Left renal pelvis (tissue), 4 donors: ENCODE data around the gene TRPM3. TPM values are rescaled to one million over a fixed set of nuclear protein-coding genes. Genes with fewer than 3 reads are reported as not detected.
"Not testable (repeated sequence)": the region's sequence is repeated elsewhere in the genome, so short reads cannot be mapped to it uniquely, and the experiment has no call there.

Experiments used
- DNase-seq, 4 donors: peaks; one replicate each; pipeline ENCODE4 v3.0.0-alpha.2; 2013; ENCODE audit warnings: low read depth in 4 of 4, low spot score in 3 of 4
- polyA plus RNA-seq, 4 donors: library from polyadenylated mRNA; unstranded; fragments of 120-200 nt; gene quantifications; one replicate each; pipeline ENCODE4 v1.2.1, GENCODE V29; 2013; ENCODE audit not compliant: insufficient read length in 4 of 4

The TRPM3 gene
- polyA plus RNA-seq, 4 donors = 6.3 to 16.1 (median 14.4) TPM

DNA sequence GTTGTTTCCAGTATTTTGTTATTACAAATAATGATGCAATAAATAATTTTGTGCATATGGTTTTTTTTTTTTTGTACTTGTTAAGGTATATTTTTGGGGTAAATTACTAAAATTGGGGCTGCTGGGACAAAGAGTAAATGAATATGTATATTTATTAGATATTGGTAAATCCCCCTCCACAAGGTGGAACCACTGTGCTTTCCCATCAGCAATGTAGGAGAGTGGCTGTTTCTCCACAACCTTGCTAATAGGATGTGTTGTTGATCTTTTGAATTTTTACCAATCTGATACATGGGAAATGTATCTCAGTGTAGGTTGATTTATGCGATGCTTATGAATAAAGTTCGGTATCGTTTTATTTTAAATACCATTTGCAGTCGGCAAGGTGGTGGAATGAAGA is 118.1 kb downstream of the TRPM3 start:
- DNase-seq = no peak

GRCh38 chr9:71001780-71002386 is 119.5 kb downstream of the TRPM3 start:
- peak in 1 of 4 donors; percentile 8 for DNase-seq

GRCh38 chr9:70998962-70999361 is 122.5 kb downstream of the TRPM3 start:
- no peak for DNase-seq

- no peak for DNase-seq
Observed at GRCh38 chr9:70995511-70995910, 125.9 kb downstream of the TRPM3 start.

DNA sequence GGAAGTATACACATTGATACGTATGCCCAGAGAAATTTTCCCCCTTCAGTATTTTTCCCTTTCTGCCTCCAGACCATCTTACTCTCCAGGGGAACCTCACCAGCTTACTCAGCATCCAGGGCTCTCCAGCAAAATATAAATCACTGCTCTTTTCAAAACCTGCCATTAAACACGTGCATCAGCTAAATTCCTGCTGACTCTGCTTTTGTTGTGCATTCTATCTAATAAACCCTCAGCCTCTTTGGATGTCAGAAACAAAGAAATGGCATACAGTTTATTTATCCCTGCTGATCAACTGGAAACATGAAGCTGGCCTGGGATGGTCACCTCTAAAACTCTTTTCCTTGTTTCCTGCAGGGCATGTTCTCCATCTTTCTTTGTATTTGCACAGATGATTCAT is 126.8 kb downstream of the TRPM3 start:
- no peak for DNase-seq

- DNase-seq = no peak
Observed at GRCh38 chr9:70988551-70988950, 132.9 kb downstream of the TRPM3 start.

GRCh38 chr9:70987986-70988385 is 133.4 kb downstream of the TRPM3 start:
- DNase-seq = no peak

DNA sequence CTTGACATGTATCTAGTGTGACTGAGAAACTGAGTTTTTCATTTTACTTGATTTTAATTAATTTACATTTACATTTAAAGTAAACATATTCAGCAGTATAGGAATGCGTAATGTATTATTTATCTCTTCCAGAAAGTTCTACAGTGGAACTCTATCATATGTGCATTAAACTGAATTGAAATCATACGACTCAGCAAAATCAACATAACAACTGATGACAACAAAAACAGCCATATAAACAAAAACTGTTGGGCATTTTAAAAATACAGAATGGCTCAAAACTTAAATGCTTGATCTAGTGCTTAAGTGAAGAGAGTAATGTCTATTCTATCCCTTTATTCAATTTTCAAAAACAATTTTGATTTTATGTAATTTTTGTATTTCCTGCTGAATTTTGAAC is 134.4 kb downstream of the TRPM3 start:
- DNase-seq = no peak

DNA sequence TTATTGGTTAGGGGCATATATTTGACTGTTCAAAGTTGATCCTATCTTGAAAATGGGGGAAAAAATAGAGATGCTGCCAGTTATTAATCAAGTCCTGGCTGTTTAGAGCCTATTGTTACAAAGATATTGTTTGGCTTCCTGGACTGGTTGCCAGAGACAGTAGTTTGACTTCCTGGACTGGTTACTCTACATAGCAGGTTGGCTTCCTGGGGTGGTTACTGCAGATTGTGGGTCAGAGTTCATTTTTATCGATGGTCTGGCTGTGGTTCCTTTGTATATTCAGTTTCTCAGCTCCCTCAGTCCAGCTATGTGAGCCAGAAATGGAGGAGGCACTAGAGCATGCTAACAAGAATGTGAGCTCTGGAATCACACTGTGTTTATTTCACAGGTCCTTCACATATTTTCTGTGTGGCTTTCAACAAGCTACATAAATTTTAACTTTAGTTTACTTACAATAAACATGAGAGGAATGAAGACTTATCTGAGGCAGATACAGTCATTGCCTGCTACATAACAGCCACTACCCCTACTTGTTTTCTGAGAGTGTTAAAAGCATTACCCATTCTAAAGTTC is 137.6 kb downstream of the TRPM3 start:
- no peak for DNase-seq

DNA sequence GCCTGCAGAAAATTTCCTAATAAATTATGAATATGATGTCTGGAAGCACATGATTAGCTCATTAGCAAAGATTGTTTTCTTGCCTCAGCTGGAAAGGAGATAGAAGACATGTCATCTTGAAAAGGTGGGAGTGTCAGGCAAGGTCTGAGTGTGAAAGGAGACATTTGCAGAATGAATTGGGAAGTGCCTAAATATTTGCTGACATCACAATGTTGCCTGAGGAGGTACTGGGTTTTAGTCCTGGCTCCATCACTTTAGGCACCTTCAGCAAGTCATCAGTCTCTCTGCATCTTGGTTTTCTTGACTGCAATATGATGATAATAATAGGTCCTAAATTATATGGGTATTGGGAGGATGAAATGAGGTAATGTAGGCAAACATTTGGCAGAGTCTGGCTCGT is 140.1 kb downstream of the TRPM3 start:
- no peak for DNase-seq

DNA sequence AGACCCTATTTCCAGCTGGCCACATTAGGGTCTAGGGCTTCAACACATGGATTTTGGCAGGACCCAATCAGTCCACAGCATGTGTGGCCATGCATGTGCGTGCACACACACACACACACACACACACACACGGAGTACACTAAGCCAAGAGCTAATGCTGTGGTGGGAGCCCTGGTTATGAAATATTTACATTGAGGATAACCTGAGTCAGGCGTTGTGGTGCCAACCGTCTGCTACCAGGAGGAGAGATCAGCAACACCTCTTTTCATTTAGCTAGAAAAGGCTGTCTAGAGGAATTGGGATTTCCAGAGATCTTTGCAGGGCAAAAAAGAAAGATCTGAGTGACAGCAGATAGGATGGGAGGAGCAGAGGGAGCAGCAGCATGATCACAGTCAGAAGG is 141.5 kb downstream of the TRPM3 start:
- no peak for DNase-seq

GRCh38 chr9:70978085-70978484 is 143.3 kb downstream of the TRPM3 start:
- no peak for DNase-seq

GRCh38 chr9:70975821-70976220 is 145.6 kb downstream of the TRPM3 start:
- no peak for DNase-seq

- no peak for DNase-seq
Observed at GRCh38 chr9:70971723-70972122, 149.7 kb downstream of the TRPM3 start.

GRCh38 chr9:70966380-70966779 is 155.0 kb downstream of the TRPM3 start:
- DNase-seq = not testable (repeated sequence)

GRCh38 chr9:70964861-70965260 is 156.6 kb downstream of the TRPM3 start:
- DNase-seq = no peak

GRCh38 chr9:70963554-70963953 is 157.9 kb downstream of the TRPM3 start:
- no peak for DNase-seq

GRCh38 chr9:70962761-70963440 is 158.5 kb downstream of the TRPM3 start:
- DNase-seq = no peak

GRCh38 chr9:70959366-70959765 is 162.1 kb downstream of the TRPM3 start:
- no peak for DNase-seq

DNA sequence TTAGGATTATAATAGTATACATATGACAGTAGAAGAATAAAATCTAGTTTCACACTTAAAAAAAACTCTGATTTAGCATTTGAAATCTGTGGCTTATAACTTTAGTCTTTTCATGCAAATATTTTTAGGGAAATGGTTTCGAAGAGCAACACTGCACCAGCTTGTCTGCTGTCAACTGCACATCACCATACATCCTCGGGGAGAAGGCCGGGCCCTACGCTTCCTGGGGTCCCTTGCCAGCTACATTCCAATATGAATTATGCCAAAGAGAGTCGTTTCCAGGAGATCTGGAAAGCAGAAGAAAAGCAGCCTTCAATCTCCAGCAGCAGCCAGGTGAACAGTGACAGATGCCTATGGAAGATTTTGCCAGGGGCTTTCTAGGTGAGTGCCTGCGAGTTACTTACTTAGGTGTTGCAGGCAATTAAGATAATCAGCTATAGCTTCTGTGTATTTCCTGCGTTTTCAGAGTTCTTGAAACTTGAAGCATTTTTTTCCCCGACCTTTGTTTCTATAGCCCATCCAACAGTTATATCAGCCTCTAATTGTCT is 166.8 kb downstream of the TRPM3 start:
- DNase-seq = no peak

GRCh38 chr9:70954126-70954525 is 167.3 kb downstream of the TRPM3 start:
- no peak for DNase-seq
